HG03139 (cell line): ENCODE measurements around the gene MAEA.

Experiments
- ATAC-seq: cut with Tn5 transposase; IDR thresholded peaks from one replicate; pipeline ENCODE4 v1.9.1; 2021; ENCODE audit not compliant: unreplicated experiment

The MAEA gene

DNA sequence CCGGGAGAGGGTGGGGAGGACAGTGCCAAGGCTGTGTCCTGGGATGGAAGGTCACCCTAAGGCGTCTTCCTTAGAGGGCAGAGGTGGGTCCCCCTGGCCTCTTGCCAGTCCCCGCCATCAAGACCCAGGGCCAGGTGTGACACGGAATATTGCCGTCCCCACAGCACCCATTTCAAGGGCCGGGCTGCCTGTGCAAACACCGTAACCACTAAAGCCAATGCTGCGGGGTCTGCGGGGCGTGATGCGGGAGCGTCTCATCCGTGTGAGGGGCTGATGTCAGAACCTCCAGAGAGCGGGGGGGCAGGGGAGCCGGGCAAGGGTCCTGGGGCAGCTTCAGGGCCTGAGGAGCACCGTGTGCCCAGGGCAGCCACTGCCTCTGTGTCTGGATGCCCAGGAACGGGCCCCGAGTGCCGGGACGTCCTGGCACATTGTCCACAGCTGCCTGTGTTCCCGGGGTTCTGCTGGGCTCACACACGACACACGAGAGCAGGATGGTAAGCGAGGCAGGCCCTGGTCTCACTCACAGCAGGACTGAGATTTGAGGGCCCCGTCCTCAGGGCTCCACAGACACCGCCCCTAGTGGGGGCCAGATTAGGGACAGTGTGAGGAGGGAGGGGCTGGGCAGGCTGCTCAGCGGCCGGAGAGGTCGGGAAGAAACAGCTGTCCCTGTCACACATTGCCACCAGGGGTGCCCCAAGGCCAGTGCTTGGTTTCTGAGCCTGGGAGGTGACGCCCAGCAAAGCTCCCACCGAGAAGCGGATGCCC is 87.3 kb downstream of the MAEA start:
- no peak for ATAC-seq

- ATAC-seq: no peak
These were observed 88.0 kb downstream of the MAEA start for GRCh38 chr4:1377606-1378261.

GRCh38 chr4:1378559-1379231 is 89.0 kb downstream of the MAEA start:
- ATAC-seq: no peak

GRCh38 chr4:1379351-1379781 is 89.7 kb downstream of the MAEA start:
- no peak for ATAC-seq

GRCh38 chr4:1379801-1380331 is 90.2 kb downstream of the MAEA start:
- no peak for ATAC-seq

- no peak for ATAC-seq
These were observed 90.9 kb downstream of the MAEA start for GRCh38 chr4:1380368-1381151.

DNA sequence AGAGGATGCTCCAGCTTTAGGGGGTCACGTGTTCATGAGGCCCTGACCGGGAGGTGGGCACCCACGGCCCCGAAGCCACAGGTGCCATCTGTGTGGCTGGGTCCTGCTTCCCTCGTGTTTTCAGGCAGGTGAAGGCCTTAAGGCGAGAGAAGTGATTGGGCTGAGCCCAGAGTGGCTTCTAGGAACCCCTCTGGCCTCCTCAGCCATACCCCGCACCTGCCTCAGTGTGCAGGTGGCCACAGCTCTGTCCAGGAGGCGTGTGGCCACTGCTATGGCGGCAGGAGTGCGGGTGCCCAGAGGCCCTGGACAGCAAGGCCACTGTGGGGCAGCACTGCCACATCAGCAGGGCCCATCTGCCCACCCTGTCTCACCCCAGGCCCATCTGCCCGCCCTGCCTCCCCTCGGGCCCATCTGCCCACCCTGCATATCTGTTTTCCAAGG is 91.5 kb downstream of the MAEA start:
- no peak for ATAC-seq

- ATAC-seq: no peak
These were observed 92.4 kb downstream of the MAEA start for GRCh38 chr4:1381944-1382541.

DNA sequence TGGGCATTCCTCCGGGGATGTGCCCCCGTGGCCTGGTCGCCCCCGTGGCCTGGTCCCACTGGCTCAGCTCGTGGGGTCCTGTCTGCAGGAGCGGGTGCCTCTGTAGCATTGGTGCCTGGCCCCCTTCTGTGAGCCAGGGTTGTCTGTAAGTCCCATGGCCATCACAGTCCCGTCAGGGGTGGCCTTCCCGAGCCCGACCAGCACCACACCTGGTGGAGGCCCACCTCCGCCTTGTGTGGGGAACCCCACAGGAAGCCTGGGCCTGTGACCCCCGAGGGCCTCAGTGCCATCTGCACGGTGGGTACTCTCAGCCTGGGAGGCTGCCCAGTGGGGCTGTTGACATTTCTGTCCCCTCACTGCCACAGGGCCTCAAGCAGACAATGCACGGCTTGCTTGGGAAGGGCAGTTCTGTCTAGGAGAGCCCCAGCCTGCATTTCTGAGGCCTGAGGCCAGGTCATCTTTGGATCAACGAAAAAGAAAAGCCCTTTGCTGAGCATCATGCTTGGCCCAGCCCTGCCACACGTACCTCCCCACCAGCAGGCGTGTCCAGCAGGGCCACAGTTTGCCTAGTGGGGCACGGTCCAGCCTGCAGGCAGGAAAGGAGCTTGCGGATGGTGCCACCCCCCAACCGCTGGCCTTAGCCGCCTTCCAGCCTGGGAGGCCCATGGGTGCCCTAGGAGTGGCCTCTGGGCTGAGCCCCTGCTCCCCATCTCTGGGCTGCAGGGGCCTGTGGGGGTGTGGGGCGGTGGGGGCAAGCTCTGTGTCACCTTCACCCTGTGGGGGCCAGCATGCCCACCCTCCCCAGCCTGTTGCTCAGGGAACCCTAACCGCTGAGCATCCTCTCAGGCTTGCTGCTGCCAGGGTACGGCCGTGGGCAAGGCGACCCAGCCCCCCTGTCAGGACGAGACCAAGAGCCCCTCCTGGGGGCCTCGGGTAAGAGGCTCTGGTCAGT is 93.4 kb downstream of the MAEA start:
- no peak for ATAC-seq

GRCh38 chr4:1383728-1384591 is 94.3 kb downstream of the MAEA start:
- no peak for ATAC-seq

- ATAC-seq: no peak
These were observed 95.1 kb downstream of the MAEA start for GRCh38 chr4:1384675-1385372.

DNA sequence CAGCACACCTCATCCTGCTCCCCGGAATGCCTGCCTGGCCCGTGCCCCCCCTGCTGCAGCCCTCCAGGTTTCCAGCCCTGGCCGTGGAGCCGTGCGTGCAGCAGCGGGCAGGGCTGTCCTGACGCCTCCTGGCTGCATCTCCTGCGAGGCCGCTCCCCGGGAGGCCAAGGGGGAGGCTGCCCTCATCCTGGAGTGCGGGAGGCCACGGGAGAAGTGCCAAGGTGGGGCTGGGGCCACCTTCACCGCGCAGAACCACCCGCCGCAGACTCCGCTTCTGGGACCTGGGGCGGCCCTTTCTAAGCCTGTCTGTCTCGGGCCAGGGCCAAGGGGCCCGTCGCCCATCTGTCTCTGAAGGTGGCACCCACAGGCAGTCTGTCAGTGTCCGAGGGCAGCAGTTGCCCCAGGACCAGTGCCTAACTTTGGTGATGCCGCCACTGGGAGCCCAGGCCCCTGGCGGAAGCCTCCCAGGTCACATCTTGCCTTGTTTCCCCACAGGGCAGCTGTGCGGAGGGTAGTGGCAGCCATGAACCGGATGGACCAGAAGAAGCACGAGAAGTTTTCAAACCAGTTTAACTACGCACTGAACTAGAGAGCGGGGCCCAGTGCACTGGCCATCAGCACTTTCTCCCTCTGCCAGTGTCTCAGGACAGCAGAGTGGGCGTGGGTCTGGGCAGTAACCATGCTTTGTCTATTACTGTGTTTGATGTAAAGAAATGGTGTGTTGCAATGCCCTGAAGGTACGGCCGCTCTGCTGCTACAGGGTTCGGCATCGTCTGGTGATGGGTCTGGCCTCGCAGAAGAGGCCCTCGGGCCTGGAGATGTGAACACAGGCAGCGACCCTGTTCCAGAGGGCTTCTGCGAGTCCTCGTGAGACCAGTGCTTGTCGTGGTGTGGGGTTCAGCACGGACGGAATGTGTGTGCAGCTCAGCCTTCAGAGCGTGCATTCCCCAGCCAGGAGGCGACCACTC is 96.0 kb downstream of the MAEA start:
- no peak for ATAC-seq
